Pons (tissue), 1 donor: Measurements from ENCODE around the gene KAT6B.
"Not testable (repeated sequence)": the region's sequence is repeated elsewhere in the genome, so short reads cannot be mapped to it uniquely, and the experiment has no call there.

ENCODE experiments used
- DNase-seq: peaks from one replicate; pipeline ENCODE4 v3.0.0-alpha.2; 2016; ENCODE audit warnings: low spot score

Gene KAT6B

DNA sequence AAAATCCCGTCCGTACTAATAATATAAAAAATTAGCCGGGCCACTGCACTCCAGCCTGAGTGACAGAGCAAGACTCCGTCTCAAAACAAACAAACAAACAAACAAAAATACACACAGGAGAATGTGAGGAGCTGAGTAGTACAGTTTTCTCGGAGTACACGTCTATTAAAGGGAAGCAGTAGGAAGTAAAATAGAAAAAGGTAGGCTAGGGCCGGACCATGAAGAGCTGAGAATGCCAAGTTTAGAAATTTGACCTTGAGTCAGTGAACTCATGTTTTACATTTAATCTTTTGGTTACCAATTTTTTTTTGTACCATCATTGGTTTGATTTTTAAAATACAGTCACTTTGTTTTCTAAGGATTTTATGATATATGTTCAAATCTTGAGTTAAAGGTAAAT, 64.1 kb downstream of the KAT6B start:
- DNase-seq: no peak

DNA sequence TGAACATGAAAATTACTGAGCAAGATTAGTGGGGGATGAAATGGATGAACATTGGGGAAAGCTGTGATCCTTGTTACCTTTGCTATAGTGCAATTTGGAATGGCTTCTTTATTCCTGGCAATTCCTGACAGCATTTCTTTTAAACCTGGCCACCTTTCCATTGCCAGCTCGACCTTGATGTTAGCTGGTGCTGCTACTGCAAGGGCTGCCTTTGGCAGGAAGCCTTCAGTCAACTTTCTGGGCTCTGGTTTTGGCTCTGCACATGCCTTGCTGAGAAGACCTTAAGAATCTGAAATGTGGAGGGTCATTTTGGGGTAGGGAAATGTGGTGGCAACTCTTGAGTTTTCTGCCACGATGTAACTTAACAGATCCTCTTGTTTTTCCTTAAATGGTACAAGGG, 64.7 kb downstream of the KAT6B start:
- DNase-seq: peak; percentile 37

- DNase-seq: no peak
Measured at GRCh38 chr10:74892839-74893238, 66.4 kb downstream of the KAT6B start.

- DNase-seq: not testable (repeated sequence)
Measured at GRCh38 chr10:74893329-74893728, 66.9 kb downstream of the KAT6B start.

GRCh38 chr10:74896788-74897527, 70.6 kb downstream of the KAT6B start:
- no peak for DNase-seq

DNA sequence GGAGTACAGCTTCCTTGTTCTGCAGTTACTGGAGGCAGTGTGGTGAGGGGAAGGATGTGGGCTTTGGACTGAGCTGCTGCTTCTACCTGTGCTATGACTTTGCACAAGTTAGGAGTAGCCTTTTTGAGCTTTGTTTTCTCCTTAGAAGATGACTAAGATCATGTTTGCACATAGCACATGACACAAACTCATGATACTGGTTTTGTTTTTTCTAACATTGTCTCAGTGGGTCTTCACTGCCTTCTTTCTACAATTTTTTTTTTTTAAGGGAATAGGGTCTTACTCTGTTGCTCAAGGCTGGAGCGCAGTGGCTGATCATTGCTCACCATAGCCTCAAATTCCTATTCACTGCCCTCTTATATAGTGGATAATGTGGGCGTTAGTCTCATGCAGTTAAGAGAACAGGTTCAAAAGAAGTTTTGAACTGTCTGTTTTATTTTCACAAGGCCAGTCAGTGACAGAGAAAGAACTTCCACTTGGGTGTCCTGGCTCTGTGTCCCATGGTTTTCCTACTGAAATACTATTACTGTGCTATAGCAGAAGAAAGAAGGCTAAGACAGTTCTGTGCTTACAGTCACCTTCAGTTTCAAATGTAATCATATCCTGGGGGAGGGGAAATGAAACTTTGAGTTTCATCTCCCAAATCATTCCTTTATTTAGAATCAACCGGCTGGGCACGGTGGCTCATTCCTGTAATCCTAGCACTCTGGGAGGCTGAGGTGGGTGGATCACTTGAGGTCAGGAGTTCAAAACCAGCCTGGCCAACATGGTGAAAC, 72.0 kb downstream of the KAT6B start:
- DNase-seq: no peak

GRCh38 chr10:74900297-74900696, 73.9 kb downstream of the KAT6B start:
- no peak for DNase-seq

GRCh38 chr10:74901301-74901700, 74.9 kb downstream of the KAT6B start:
- DNase-seq: no peak

- DNase-seq: no peak
Measured at GRCh38 chr10:74901867-74902450, 75.6 kb downstream of the KAT6B start.

GRCh38 chr10:74903491-74903890, 77.1 kb downstream of the KAT6B start:
- DNase-seq: no peak

DNA sequence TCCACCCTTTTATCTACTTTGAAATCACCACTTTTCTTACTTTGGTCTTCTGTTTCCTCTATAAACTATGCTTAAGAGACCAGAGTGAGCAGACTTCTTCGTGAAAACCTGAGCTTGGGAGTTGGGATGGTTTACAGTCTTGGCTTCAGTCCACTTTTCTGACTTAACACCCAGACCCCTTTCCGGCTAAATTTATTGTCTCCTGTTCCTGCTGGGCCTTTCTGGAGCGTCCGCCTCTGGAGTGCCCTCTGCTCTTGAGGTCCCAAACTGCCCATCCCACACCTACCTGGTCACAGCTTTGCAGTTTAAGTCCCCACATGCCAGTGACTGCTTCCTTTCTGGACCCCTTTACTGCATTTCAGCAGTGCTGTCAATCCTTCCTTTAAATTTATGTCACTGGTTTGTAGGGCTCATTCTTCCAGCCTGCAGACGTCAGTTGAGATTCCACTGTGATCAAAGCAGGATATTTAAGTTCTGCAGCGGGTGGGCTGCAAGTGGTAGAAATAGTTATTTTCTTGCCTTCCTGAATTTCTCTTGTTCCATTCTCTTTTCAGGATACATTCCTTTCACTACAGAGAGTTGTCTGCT, 80.3 kb downstream of the KAT6B start:
- DNase-seq: no peak

DNA sequence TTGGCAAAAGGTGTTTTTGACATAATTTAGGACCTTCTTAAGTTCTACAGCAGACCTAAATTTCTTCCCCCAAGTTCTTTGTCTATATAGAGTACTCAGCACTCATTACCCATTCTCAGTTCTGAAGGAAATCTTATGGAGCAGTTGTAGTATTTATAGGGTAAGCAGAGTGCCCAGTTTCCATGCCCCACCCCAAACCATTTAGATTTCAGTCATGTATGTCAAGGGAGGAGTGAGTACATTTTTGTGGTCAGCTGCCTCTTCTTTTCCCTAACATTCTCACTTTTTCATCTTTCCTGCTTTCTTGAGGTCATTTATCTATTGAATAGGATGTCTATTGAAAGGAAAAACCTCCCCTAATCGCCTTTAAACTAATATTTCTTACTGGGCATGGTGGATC, 83.3 kb downstream of the KAT6B start:
- no peak for DNase-seq

DNA sequence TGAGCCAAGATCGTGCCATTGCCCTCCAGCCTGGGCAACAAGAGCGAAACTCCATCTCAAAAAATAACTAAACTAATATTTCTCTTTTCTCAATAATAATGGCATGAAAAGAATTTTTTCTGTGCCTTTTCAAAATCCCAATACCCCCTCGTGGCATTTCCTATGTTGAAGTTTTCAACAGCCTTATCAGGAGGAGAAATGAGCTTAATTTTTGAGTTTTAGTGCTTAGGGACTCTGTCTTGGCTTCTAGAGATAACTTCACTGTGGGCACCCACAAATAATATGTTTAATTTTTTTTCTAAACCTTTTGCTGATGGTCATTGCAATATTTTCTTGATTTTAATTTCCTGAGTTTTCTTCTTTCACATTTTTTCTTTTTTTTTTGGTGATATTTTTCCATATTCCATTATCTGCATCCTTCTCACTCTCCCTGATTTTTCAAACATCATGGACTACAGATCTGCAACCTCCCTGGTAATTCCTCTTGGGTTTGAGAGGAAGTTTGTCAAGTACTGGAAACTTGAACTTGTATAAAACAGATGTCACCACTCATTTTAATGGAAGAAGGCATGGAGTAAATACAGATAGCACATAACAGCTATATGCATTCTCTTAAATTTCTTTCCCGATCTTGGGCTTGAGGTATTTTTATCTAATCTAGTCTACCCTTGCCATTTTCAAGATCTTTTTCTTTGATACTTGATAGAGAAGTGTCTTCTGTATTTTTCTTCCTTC, 84.0 kb downstream of the KAT6B start:
- DNase-seq: no peak

DNA sequence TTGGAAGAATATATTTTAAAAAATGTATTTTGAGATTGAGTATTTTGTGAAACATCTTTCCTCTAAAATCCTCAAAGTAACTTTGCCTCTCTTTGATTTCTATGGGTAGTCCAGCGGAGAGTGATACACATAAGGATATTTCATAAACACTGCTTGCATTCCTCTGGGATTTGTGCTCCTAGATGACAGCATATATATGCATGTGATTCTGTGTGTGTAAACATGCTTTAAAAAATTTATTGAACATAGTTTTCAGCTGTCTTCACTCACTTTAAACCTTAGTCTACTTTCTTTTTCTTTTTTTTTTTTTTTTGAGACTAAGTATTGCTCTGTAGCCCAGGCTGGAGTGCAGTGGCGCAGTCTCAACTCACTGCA, 84.6 kb downstream of the KAT6B start:
- DNase-seq: no peak

GRCh38 chr10:74912182-74912581, 85.8 kb downstream of the KAT6B start:
- no peak for DNase-seq

GRCh38 chr10:74912682-74913081, 86.3 kb downstream of the KAT6B start:
- DNase-seq: no peak

- no peak for DNase-seq
Measured at GRCh38 chr10:74913377-74913979, 87.1 kb downstream of the KAT6B start.

GRCh38 chr10:74916283-74916682, 89.9 kb downstream of the KAT6B start:
- no peak for DNase-seq

GRCh38 chr10:74917481-74918077, 91.2 kb downstream of the KAT6B start:
- DNase-seq: no peak

DNA sequence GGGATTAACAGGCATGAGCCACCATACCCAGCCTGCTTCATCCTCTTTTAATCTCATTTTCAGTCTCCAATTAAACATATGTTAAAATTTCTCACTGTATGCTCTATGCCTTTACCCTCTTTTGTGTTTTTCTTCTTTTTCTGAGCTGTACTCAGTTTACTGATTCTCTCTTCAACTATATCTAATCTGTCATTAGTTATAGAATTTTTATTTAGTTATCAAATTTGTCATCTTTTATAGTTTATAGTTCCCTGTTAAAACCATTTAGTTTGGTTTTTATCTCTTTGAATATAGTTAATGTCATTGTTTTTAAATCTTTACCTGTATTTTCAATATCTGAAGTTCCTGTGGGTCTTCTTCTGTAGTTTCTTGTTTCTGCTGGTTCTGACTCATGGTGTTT, 93.3 kb downstream of the KAT6B start:
- DNase-seq: no peak

- not testable (repeated sequence) for DNase-seq
Measured at GRCh38 chr10:74921070-74921469, 94.7 kb downstream of the KAT6B start.
